Kidney (tissue), 14 donors: ENCODE data around the gene UNC13D. TPM values are rescaled to one million over a fixed set of nuclear protein-coding genes. Genes with fewer than 3 reads are reported as not detected.

Experiments
- DNase-seq, 5 donors: peaks; one replicate each; pipeline ENCODE4 v3.0.0-alpha.2; 2013 to 2020
- FAIRE-seq: peaks from 2 replicates; lab custom pipeline; 2012; peaks lifted over from hg19 to GRCh38; lab: Jason Lieb, UNC
- H3K27ac ChIP-seq, 2 donors: one replicate each; pipeline ENCODE4 v1.7.0; 2013; ENCODE audit warnings: low read depth in 2 of 2, low read length in 2 of 2, inconsistent platforms in 1 of 2
- H3K27me3 ChIP-seq: one replicate; pipeline ENCODE4 v1.7.1; 2013; ENCODE audit warnings: low read length, inconsistent platforms; ENCODE audit not compliant: control insufficient read depth, insufficient read depth
- H3K36me3 ChIP-seq, 3 donors: one replicate each; pipeline versions ENCODE4 v1.7.0 to v1.7.1; 2013; ENCODE audit warnings: low read length in 3 of 3, control low read depth in 1 of 3, inconsistent platforms in 1 of 3; ENCODE audit not compliant: insufficient read depth in 3 of 3, control insufficient read depth in 2 of 3
- H3K4me1 ChIP-seq, 3 donors: one replicate each; pipeline versions ENCODE4 v1.7.0 to v1.7.1; 2013; ENCODE audit warnings: low read length in 3 of 3, inconsistent platforms in 1 of 3, low read depth in 1 of 3; ENCODE audit not compliant: control insufficient read depth in 2 of 3, insufficient read depth in 2 of 3
- H3K4me3 ChIP-seq, 3 donors: one replicate each; pipeline versions ENCODE4 v1.7.0 to v1.8.1; 2013; ENCODE audit warnings: low read length in 3 of 3, control low read depth in 1 of 3, inconsistent platforms in 1 of 3
- H3K9ac ChIP-seq, 3 donors: one replicate each; pipeline versions ENCODE4 v1.7.0 to v1.7.1; 2013; ENCODE audit warnings: low read length in 3 of 3, control low read depth in 1 of 3, inconsistent platforms in 1 of 3
- H3K9me3 ChIP-seq, 3 donors: one replicate each; pipeline versions ENCODE4 v1.7.0 to v1.7.1; 2013; ENCODE audit warnings: low read length in 3 of 3, control low read depth in 1 of 3, inconsistent platforms in 1 of 3; ENCODE audit not compliant: control insufficient read depth in 2 of 3, insufficient read depth in 1 of 3
- CTCF ChIP-seq: IDR thresholded peaks from 3 replicates; pipeline ENCODE4 v1.5.1; 2012; ENCODE audit warnings: mild to moderate bottlenecking, moderate library complexity, borderline replicate concordance; ENCODE audit not compliant: insufficient read depth; ENCODE audit errors: extremely low read depth
- intact Hi-C: fragments of 100-400 bp; cut with DNase I; formaldehyde crosslinking; loops from one replicate; pipeline ENCODE4 v1.11.1; 2022
- polyA plus RNA-seq: library from polyadenylated mRNA; stranded (reverse); fragments of 350-450 nt; fragmentation: Illumina TruSeq; extraction: RNeasy Lipid Tissue Mini Kit (QIAGEN cat#74804); gene quantifications from one replicate; pipeline ENCODE4 v1.2.3, GENCODE V29; 2014; ENCODE audit warnings: low read depth, low replicate concordance; ENCODE audit not compliant: insufficient read depth
- total RNA-seq: library from RNA; stranded (reverse); fragmentation: NEBNext Ultra II Directional; extraction: Animal tissue kit (Norgen Biotek cat#: 25700); gene quantifications from one replicate; pipeline ENCODE4 v1.2.1, GENCODE V29; 2021
- donor health status: control.
- donor health status: control.
- donor health status: control.
- donor health status: control.
- donor health status: control.
- donor health status: DM: yes; HTN: yes; CAD: no.
- donor health status: Normal renal cell carcinoma (clear cell type).

The UNC13D gene
- total and polyA plus RNA-seq, 2 donors from 2014 or later = 3.8 to 26.1 TPM

GRCh38 chr17:75831032-75831571 lies 13.1 kb downstream of the UNC13D start:
- no peak overlapping the region for H3K4me3 ChIP-seq
- H3K27me3 ChIP-seq = no peaks in the 10 kb centered on the region
- H3K36me3 ChIP-seq = no peaks in the 10 kb centered on the region
- no peak overlapping the region for H3K9ac ChIP-seq
- FAIRE-seq (no peak), DNase-seq (peak in 1 of 5 donors; percentile 71)
- H3K9me3 ChIP-seq = no peaks in the 10 kb centered on the region
- TF ChIP-seq CTCF = no peak
- peaks cover 0 to 5% (median 0%) of the 10 kb centered on the region in 3 donors for H3K4me1 ChIP-seq
- H3K27ac ChIP-seq = no peak overlapping the region
- intact Hi-C loops = no loop called here

- no peak overlapping the region for H3K4me3 ChIP-seq
- peak in 2 of 5 donors; percentile 49 to 65 for DNase-seq
- no peaks in the 10 kb centered on the region for H3K27me3 ChIP-seq
- TF ChIP-seq CTCF = peak; percentile 26
- H3K27ac ChIP-seq = no peak overlapping the region
- H3K4me1 ChIP-seq = peaks cover 0 to 5% (median 0%) of the 10 kb centered on the region in 3 donors
- FAIRE-seq = no peak
- H3K9ac ChIP-seq = no peak overlapping the region
- H3K9me3 ChIP-seq = no peaks in the 10 kb centered on the region
- intact Hi-C loops = no loop called here
- no peaks in the 10 kb centered on the region for H3K36me3 ChIP-seq
These were observed 13.8 kb downstream of the UNC13D start for GRCh38 chr17:75830164-75831031.

- no peak overlapping the region for H3K27ac ChIP-seq
- H3K36me3 ChIP-seq = no peaks in the 10 kb centered on the region
- H3K4me1 ChIP-seq = peaks cover 0 to 5% (median 0%) of the 10 kb centered on the region in 3 donors
- no peak for TF ChIP-seq CTCF
- H3K27me3 ChIP-seq = no peaks in the 10 kb centered on the region
- no peak for FAIRE-seq
- DNase-seq = peak in 1 of 5 donors; percentile 61
- H3K9ac ChIP-seq = no peak overlapping the region
- no peak overlapping the region for H3K4me3 ChIP-seq
- intact Hi-C loops = no loop called here
- no peaks in the 10 kb centered on the region for H3K9me3 ChIP-seq
These were observed 14.5 kb downstream of the UNC13D start for GRCh38 chr17:75829747-75830146.
